GM23338 (cell line): Measurements from ENCODE around the gene CABYR. TPM values are rescaled to one million over a fixed set of nuclear protein-coding genes. Genes with fewer than 3 reads are reported as not detected.

ENCODE experiments used
- ATAC-seq: fragments of 200-7000 bp; cut with Tn5 transposase; 3 replicates; pipeline ENCODE4 v1.9.1; 2020
- DNase-seq: peaks from one replicate; pipeline ENCODE4 v3.0.0-alpha.2; 2015; ENCODE audit warnings: low spot score
- H2AFZ ChIP-seq: fragments of 200-600 bp; sonication (generic); 2 replicates; pipeline ENCODE4 v1.8.0; 2016; ENCODE audit warnings: antibody characterized with exemption, mild to moderate bottlenecking, moderate library complexity
- H3F3A ChIP-seq: fragments of 200-600 bp; sonication (generic); replicated peaks from 2 replicates; pipeline ENCODE4 v1.8.0; 2017; ENCODE audit warnings: antibody characterized with exemption, mixed run types, low read depth
- H3K27ac ChIP-seq: fragments of 200-600 bp; sonication (generic); 2 replicates; pipeline ENCODE4 v1.6.1; 2016; ENCODE audit warnings: low read depth
- H3K27me3 ChIP-seq: fragments of 200-600 bp; sonication (generic); 2 replicates; pipeline ENCODE4 v1.8.0; 2016; ENCODE audit warnings: mild to moderate bottlenecking, mixed run types, moderate library complexity; ENCODE audit not compliant: insufficient read depth
- H3K36me3 ChIP-seq: fragments of 200-600 bp; sonication (generic); 2 replicates; pipeline ENCODE4 v1.8.0; 2016; ENCODE audit warnings: mild to moderate bottlenecking; ENCODE audit not compliant: insufficient read depth
- H3K4me1 ChIP-seq: fragments of 200-600 bp; sonication (generic); 2 replicates; pipeline ENCODE4 v1.8.0; 2016; ENCODE audit warnings: mild to moderate bottlenecking, moderate library complexity; ENCODE audit not compliant: insufficient read depth
- H3K4me2 ChIP-seq: fragments of 200-600 bp; sonication (generic); 2 replicates; pipeline ENCODE4 v1.7.1; 2017; ENCODE audit warnings: mixed run types
- H3K4me3 ChIP-seq: fragments of 200-600 bp; sonication (generic); 2 replicates; pipeline ENCODE4 v1.6.1; 2016; ENCODE audit warnings: mixed run types
- H3K79me2 ChIP-seq: fragments of 200-600 bp; sonication (generic); replicated peaks from 2 replicates; pipeline ENCODE4 v1.8.0; 2017; ENCODE audit warnings: mild to moderate bottlenecking; ENCODE audit not compliant: insufficient read depth
- H3K9me2 ChIP-seq: fragments of 200-600 bp; sonication (generic); 2 replicates; pipeline ENCODE4 v1.8.0; 2017; ENCODE audit not compliant: insufficient read depth
- H4K20me1 ChIP-seq: fragments of 200-600 bp; sonication (generic); replicated peaks from 2 replicates; pipeline ENCODE4 v1.8.0; 2017; ENCODE audit warnings: mild to moderate bottlenecking; ENCODE audit not compliant: insufficient read depth
- H3K27ac Mint-ChIP-seq: 2 replicates; pipeline ENCODE4 v1.8.0; 2020; ENCODE audit warnings: inconsistent platforms, mild to moderate bottlenecking, moderate library complexity, mixed read lengths
- H3K27me3 Mint-ChIP-seq: 3 replicates; pipeline ENCODE4 v1.8.0; 2022; ENCODE audit warnings: low read depth, mild to moderate bottlenecking, moderate library complexity, mixed read lengths, inconsistent platforms; ENCODE audit not compliant: insufficient read depth, poor library complexity
- H3K36me3 Mint-ChIP-seq: 3 replicates; pipeline ENCODE4 v1.8.0; 2021; ENCODE audit warnings: low read depth, mild to moderate bottlenecking, inconsistent platforms, moderate library complexity, mixed read lengths
- H3K4me1 Mint-ChIP-seq: 3 replicates; pipeline ENCODE4 v1.8.0; 2020; ENCODE audit warnings: mild to moderate bottlenecking, inconsistent platforms, mixed read lengths
- H3K4me3 Mint-ChIP-seq: 3 replicates; pipeline ENCODE4 v1.8.0; 2021; ENCODE audit warnings: moderate library complexity, mild to moderate bottlenecking, inconsistent platforms, mixed read lengths
- H3K9me3 Mint-ChIP-seq: 3 replicates; pipeline ENCODE4 v1.8.0; 2020; ENCODE audit warnings: moderate library complexity, mild to moderate bottlenecking, inconsistent platforms, mixed read lengths
- CREB1 ChIP-seq: fragments of 250-450 bp; sonication (Bioruptor Pico); IDR thresholded peaks from 2 replicates; pipeline ENCODE4 v1.5.0; 2020; ENCODE audit warnings: low read depth, mild to moderate bottlenecking, moderate library complexity
- CTCF ChIP-seq, 2 experiments: fragments of 200-600 bp in 1 of 2; sonication (generic) in 1 of 2; conservative IDR thresholded peaks; 2 replicates each; pipeline versions ENCODE4 v1.5.1 to v1.6.1; 2016 to 2017; ENCODE audit warnings: antibody characterized with exemption in 2 of 2, low read depth in 2 of 2, mild to moderate bottlenecking in 2 of 2, moderate library complexity in 1 of 2
- ETS1 ChIP-seq: IDR thresholded peaks from 2 replicates; pipeline ENCODE4 v1.6.1; 2016; ENCODE audit warnings: antibody characterized with exemption
- EZH2 ChIP-seq: fragments of 200-600 bp; sonication (generic); IDR thresholded peaks from one replicate; pipeline ENCODE4 v1.8.0; 2017; ENCODE audit warnings: antibody characterized with exemption, mild to moderate bottlenecking, low read depth; ENCODE audit not compliant: unreplicated experiment
- EZH2phosphoT487 ChIP-seq: fragments of 200-600 bp; sonication (generic); IDR thresholded peaks from one replicate; pipeline ENCODE4 v1.8.1; 2018; ENCODE audit warnings: antibody characterized with exemption; ENCODE audit not compliant: unreplicated experiment
- JUNB ChIP-seq: IDR thresholded peaks from one replicate; pipeline ENCODE4 v1.6.1; 2016; ENCODE audit warnings: antibody characterized with exemption; ENCODE audit not compliant: unreplicated experiment
- NANOG ChIP-seq: IDR thresholded peaks from 2 replicates; pipeline ENCODE4 v1.6.1; 2016; ENCODE audit warnings: antibody characterized with exemption, borderline replicate concordance
- POLR2AphosphoS5 ChIP-seq: IDR thresholded peaks from 2 replicates; pipeline ENCODE4 v1.6.1; 2016; ENCODE audit warnings: antibody characterized with exemption, low read depth
- REST ChIP-seq: IDR thresholded peaks from one replicate; pipeline ENCODE4 v1.6.1; 2018; ENCODE audit warnings: antibody characterized with exemption; ENCODE audit not compliant: unreplicated experiment
- STAT1 ChIP-seq: IDR thresholded peaks from one replicate; pipeline ENCODE4 v1.6.1; 2016; ENCODE audit warnings: antibody characterized with exemption; ENCODE audit not compliant: unreplicated experiment
- ZNF114 ChIP-seq: fragments of 250-450 bp; sonication (Bioruptor Pico); IDR thresholded peaks from 2 replicates; pipeline ENCODE4 v1.5.0; 2020; ENCODE audit warnings: mild to moderate bottlenecking, moderate library complexity
- ZNF331 ChIP-seq: fragments of 250-450 bp; sonication (Bioruptor Pico); IDR thresholded peaks from 2 replicates; pipeline ENCODE4 v1.5.0; 2020; ENCODE audit warnings: low read depth, mild to moderate bottlenecking, moderate library complexity
- ZNF462 ChIP-seq: fragments of 250-450 bp; sonication (Bioruptor Pico); IDR thresholded peaks from 2 replicates; pipeline ENCODE4 v1.5.0; 2020; ENCODE audit warnings: mild to moderate bottlenecking, moderate library complexity
- polyA plus RNA-seq: library from polyadenylated mRNA; unstranded; fragments of >200 nt; fragmentation: Nextera tagmentation; extraction: Ambion mirVana; gene quantifications from 2 replicates; pipeline ENCODE4 v1.2.1, GENCODE V29; 2016
- total RNA-seq: library from RNA; depleted of rRNA; stranded (reverse); fragments of >200 nt; shearing (Covaris generic); gene quantifications from 2 replicates; pipeline ENCODE4 v1.2.3, GENCODE V29; 2014

The CABYR gene
- total and polyA plus RNA-seq, 2 experiments from 2014 or later = 24.0 to 48.4 TPM

GRCh38 chr18:24126155-24126961 lies 12.5 kb upstream of the CABYR start:
- no peaks in the 10 kb centered on the region for H3K9me2 ChIP-seq
- Mint-ChIP-seq H3K4me1 (no peaks in the 10 kb centered on the region), H3K27me3 (peaks cover 2% of the 10 kb centered on the region), H3K9me3 (no peaks in the 10 kb centered on the region), H3K36me3 (peaks cover 6% of the 10 kb centered on the region; the same call in 1 of the 3 replicates), H3K27ac (no peak overlapping the region), H3K4me3 (no peak overlapping the region)
- H3K4me1 ChIP-seq = no peaks in the 10 kb centered on the region
- no peak overlapping the region for H2AFZ ChIP-seq
- ATAC-seq (no peak), DNase-seq (no peak)
- H3F3A ChIP-seq = no peaks in the 10 kb centered on the region
- TF ChIP-seq ZNF331 (CRISPR knock-in tag) (no peak), ZNF114 (no peak), CTCF (conservative IDR thresholded peaks at IDR 0.05; ENCODE audit: low read depth in 2 of 2) (no peak), EZH2 (no peak), POLR2AphosphoS5 (no peak), NANOG (no peak), EZH2phosphoT487 (no peak), JUNB (no peak), ETS1 (no peak), STAT1 (no peak), ZNF462 (CRISPR knock-in tag) (no peak), CREB1 (no peak), REST (no peak)
- H3K36me3 ChIP-seq = peaks cover 42% of the 10 kb centered on the region
- H3K27me3 ChIP-seq = no peaks in the 10 kb centered on the region
- peaks cover 2% of the 10 kb centered on the region; the same call in 1 of the 2 replicates for H3K79me2 ChIP-seq
- no peak overlapping the region for H3K4me2 ChIP-seq
- 0 out of 2 replicates have a peak overlapping the region, but pooled peaks have one; percentile 9 for H3K27ac ChIP-seq
- H4K20me1 ChIP-seq = no peaks in the 10 kb centered on the region
- H3K4me3 ChIP-seq = no peak overlapping the region
